ENCODE data around the gene BICD2. TPM values are rescaled to one million over a fixed set of nuclear protein-coding genes. Genes with fewer than 3 reads are reported as not detected.

The BICD2 gene
- polyA plus RNA-seq, 1 donor from 2014 or later, result 22.4 TPM

DNA sequence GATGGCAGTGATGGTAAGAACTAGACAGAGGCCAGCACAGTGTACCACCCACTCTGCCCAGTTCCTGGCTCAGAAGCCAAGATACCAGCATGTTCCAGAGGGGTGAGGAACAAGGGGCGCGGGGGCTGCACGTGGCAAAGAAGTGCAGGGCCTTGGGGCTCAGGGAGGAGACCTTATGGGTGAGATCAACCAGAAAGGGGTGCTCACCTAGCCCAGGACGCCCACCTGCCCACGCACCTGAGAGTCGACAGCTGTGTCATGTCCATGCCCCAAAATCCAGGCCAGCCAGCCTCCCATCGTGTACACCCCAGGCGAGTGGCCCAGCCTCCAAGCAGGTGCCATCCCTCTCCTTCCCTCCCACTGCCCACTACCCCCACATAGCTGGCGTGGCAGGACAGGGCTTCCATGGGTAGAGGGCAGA, 34.9 kb downstream of the BICD2 start:
- Histone ChIP-seq H3K9me3 (ENCODE audit: low read length) (no peaks in the 10 kb centered on the region), H3K27ac (ENCODE audit: low read length) (no peak overlapping the region), H3K27me3 (ENCODE audit: insufficient read depth, low read depth, low read length) (no peaks in the 10 kb centered on the region), H3K36me3 (ENCODE audit: insufficient read depth, low read length) (no peaks in the 10 kb centered on the region), H2AFZ (ENCODE audit: low read depth, low read length) (no peak overlapping the region), H4K20me1 (ENCODE audit: insufficient read depth) (no peaks in the 10 kb centered on the region), H3K9me2 (ENCODE audit: insufficient read depth, low read length) (no peaks in the 10 kb centered on the region), H3K4me3 (ENCODE audit: low read length) (no peak overlapping the region), H3K9ac (ENCODE audit: low read length) (no peak overlapping the region), H3K79me2 (replicated peaks; ENCODE audit: insufficient read depth, low read length) (peaks cover 5% of the 10 kb centered on the region), H3F3A (ENCODE audit: insufficient read depth, low read length, poor library complexity, severe bottlenecking) (no peaks in the 10 kb centered on the region), H3K4me2 (ENCODE audit: low read length) (no peak overlapping the region)
- TF ChIP-seq MXI1 (conservative IDR thresholded peaks at IDR 0.05; ENCODE audit: poor library complexity, severe bottlenecking), result no peak
- no peak for TF ChIP-seq REST (IDR thresholded peaks at IDR 0.05; ENCODE audit: borderline replicate concordance)
- TF ChIP-seq EP300 (conservative IDR thresholded peaks at IDR 0.05; ENCODE audit: poor library complexity, severe bottlenecking), result no peak
- TF ChIP-seq POLR2AphosphoS5 (IDR thresholded peaks at IDR 0.05), result no peak
- TF ChIP-seq EZH2 (IDR thresholded peaks at IDR 0.05; ENCODE audit: borderline replicate concordance, insufficient read depth, low read length, poor library complexity, severe bottlenecking), result no peak
- no peak for TF ChIP-seq SMC3 (conservative IDR thresholded peaks at IDR 0.05; ENCODE audit: poor library complexity)
- no peak for TF ChIP-seq CTCF (IDR thresholded peaks at IDR 0.05; ENCODE audit: poor library complexity, severe bottlenecking)
- TF ChIP-seq TAF1 (IDR thresholded peaks at IDR 0.05; ENCODE audit: low read depth), result no peak
- no peak for TF ChIP-seq RAD21 (conservative IDR thresholded peaks at IDR 0.05)

- no peaks in the 10 kb centered on the region for H3F3A ChIP-seq (ENCODE audit: insufficient read depth, low read length, poor library complexity, severe bottlenecking)
- H3K4me2 ChIP-seq (ENCODE audit: low read length), result no peak overlapping the region
- no peak overlapping the region for H2AFZ ChIP-seq (ENCODE audit: low read depth, low read length)
- no peak overlapping the region for H3K27ac ChIP-seq (ENCODE audit: low read length)
- H3K27me3 ChIP-seq (ENCODE audit: insufficient read depth, low read depth, low read length), result no peaks in the 10 kb centered on the region
- TF ChIP-seq MXI1 (conservative IDR thresholded peaks at IDR 0.05; ENCODE audit: poor library complexity, severe bottlenecking) (no peak), SMC3 (conservative IDR thresholded peaks at IDR 0.05; ENCODE audit: poor library complexity) (no peak), TAF1 (IDR thresholded peaks at IDR 0.05; ENCODE audit: low read depth) (no peak), REST (IDR thresholded peaks at IDR 0.05; ENCODE audit: borderline replicate concordance) (no peak), EP300 (conservative IDR thresholded peaks at IDR 0.05; ENCODE audit: poor library complexity, severe bottlenecking) (no peak), POLR2AphosphoS5 (IDR thresholded peaks at IDR 0.05) (no peak), CTCF (IDR thresholded peaks at IDR 0.05; ENCODE audit: poor library complexity, severe bottlenecking) (no peak)
- no peaks in the 10 kb centered on the region for H3K36me3 ChIP-seq (ENCODE audit: insufficient read depth, low read length)
- no peaks in the 10 kb centered on the region for H3K9me3 ChIP-seq (ENCODE audit: low read length)
- H3K9ac ChIP-seq (ENCODE audit: low read length), result no peak overlapping the region
- no peak overlapping the region for H3K4me3 ChIP-seq (ENCODE audit: low read length)
- H3K79me2 ChIP-seq (replicated peaks; ENCODE audit: insufficient read depth, low read length), result peaks cover 5% of the 10 kb centered on the region
- no peaks in the 10 kb centered on the region for H4K20me1 ChIP-seq (ENCODE audit: insufficient read depth)
- H3K9me2 ChIP-seq (ENCODE audit: insufficient read depth, low read length), result no peaks in the 10 kb centered on the region
Measured at GRCh38 chr9:92728831-92729734, 35.5 kb downstream of the BICD2 start.

All from neural cell (in vitro differentiated cells).